Measurements from ENCODE around the gene LIMK2. TPM values are rescaled to one million over a fixed set of nuclear protein-coding genes. Genes with fewer than 3 reads are reported as not detected.
A peak's percentile ranks its signal among the peaks of the same experiment; 100 is the strongest.

The LIMK2 gene
- total RNA-seq, 1 experiment from 2014 or later: 27.9 TPM

DNA sequence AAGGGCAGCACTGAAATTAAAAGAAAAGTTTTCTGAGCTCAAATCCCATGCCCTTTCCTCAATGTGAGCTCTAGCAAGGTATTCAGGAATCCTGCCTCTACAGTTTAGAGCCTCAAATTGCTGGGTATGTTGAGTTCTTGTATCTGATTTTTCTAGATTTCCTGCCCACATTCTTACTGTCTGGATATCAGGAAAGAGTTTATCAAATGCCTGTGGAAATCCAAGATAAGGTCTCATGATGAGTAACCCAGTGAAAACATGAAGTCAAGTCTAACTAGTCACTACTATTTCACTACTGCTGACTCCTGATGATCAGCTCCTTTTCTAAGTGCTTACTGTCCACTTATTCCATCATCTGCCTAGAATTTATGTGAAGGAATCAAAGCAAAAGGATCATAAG is 29.8 kb downstream of the LIMK2 start:
- Histone ChIP-seq H3K9me3 (ENCODE audit: low read depth, low read length, poor library complexity, severe bottlenecking) (no peaks in the 10 kb centered on the region), H3K4me1 (ENCODE audit: insufficient read depth, low read length, poor library complexity, severe bottlenecking) (peaks cover 11% of the 10 kb centered on the region), H3K36me3 (ENCODE audit: insufficient read depth, low read length, poor library complexity, severe bottlenecking) (no peaks in the 10 kb centered on the region), H3K27me3 (replicated peaks; ENCODE audit: insufficient read depth, low read depth, low read length, poor library complexity) (no peaks in the 10 kb centered on the region), H3K27ac (ENCODE audit: low read depth, low read length, poor library complexity, severe bottlenecking) (no peak overlapping the region), H3K4me3 (ENCODE audit: low read depth, low read length, poor library complexity, severe bottlenecking) (no peak overlapping the region)
- no TSS peak for BruUV-seq (replicated peaks)
- ChIA-PET CTCF (interaction anchor here (0.5 kb wide), 1 partner anchor 484 kb away, joined by 3 read pairs; no protein-coding TSS in a partner anchor), POLR2A (ENCODE audit: low non-redundant PET) (no interaction called here)
- intact Hi-C loops (cut with micrococcal nuclease; ENCODE audit: unreplicated experiment): no loop called here
- DNase-seq (ENCODE audit: low spot score): no peak
- TF ChIP-seq, protein P1, sequence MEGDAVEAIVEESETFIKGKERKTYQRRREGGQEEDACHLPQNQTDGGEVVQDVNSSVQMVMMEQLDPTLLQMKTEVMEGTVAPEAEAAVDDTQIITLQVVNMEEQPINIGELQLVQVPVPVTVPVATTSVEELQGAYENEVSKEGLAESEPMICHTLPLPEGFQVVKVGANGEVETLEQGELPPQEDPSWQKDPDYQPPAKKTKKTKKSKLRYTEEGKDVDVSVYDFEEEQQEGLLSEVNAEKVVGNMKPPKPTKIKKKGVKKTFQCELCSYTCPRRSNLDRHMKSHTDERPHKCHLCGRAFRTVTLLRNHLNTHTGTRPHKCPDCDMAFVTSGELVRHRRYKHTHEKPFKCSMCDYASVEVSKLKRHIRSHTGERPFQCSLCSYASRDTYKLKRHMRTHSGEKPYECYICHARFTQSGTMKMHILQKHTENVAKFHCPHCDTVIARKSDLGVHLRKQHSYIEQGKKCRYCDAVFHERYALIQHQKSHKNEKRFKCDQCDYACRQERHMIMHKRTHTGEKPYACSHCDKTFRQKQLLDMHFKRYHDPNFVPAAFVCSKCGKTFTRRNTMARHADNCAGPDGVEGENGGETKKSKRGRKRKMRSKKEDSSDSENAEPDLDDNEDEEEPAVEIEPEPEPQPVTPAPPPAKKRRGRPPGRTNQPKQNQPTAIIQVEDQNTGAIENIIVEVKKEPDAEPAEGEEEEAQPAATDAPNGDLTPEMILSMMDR (conservative IDR thresholded peaks at IDR 0.05; ENCODE audit: low read depth, low read length): no peak
- no peak for TF ChIP-seq EZH2 (IDR thresholded peaks at IDR 0.05; ENCODE audit: borderline replicate concordance, low read depth, low read length, poor library complexity, severe bottlenecking)

DNA sequence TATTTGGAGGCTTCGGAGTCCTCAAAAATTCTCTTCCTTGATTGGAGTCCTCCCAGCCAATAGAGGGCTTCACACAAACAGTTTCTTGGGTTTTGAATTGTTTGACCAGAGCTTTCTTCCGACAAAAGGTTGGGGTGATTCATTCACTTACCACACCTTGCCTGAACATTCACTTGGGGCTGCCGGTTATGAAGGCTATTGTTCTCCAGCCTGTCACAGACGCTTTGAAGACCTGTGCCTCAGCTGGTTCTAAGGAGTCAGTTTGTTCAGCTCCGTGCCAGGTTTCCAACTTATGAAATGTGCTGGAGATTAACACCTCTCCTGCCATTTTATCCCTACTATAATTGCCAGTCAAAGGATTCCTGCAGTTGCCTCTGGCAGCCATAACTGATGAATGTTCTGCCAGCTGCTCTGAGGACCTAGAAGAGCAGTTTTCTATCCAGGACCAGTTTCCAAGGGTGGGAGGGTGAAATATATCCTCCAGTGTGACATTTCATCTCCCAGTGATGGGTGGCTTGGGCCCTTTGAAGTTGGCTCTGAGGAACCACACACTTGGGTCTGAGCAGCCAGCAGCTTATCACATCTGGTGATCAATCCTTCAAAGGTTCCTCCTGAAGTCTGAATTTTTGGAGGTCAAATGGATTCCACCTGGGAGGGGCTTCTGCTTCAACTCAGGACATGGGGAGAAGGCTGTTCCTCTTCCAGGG is 31.4 kb downstream of the LIMK2 start:
- peaks cover 11% of the 10 kb centered on the region for H3K4me1 ChIP-seq (ENCODE audit: insufficient read depth, low read length, poor library complexity, severe bottlenecking)
- BruUV-seq (replicated peaks): no TSS peak
- CTCF ChIA-PET: no interaction called here
- no peaks in the 10 kb centered on the region for H3K9me3 ChIP-seq (ENCODE audit: low read depth, low read length, poor library complexity, severe bottlenecking)
- intact Hi-C loops (cut with micrococcal nuclease; ENCODE audit: unreplicated experiment): no loop called here
- TF ChIP-seq EZH2 (IDR thresholded peaks at IDR 0.05; ENCODE audit: borderline replicate concordance, low read depth, low read length, poor library complexity, severe bottlenecking): no peak
- TF ChIP-seq, protein P1 (conservative IDR thresholded peaks at IDR 0.05; ENCODE audit: low read depth, low read length): no peak
- POLR2A ChIA-PET (ENCODE audit: low non-redundant PET): no interaction called here
- DNase-seq (ENCODE audit: low spot score): no peak
- no peak overlapping the region for H3K27ac ChIP-seq (ENCODE audit: low read depth, low read length, poor library complexity, severe bottlenecking)
- no peaks in the 10 kb centered on the region for H3K27me3 ChIP-seq (replicated peaks; ENCODE audit: insufficient read depth, low read depth, low read length, poor library complexity)
- H3K36me3 ChIP-seq (ENCODE audit: insufficient read depth, low read length, poor library complexity, severe bottlenecking): no peaks in the 10 kb centered on the region
- H3K4me3 ChIP-seq (ENCODE audit: low read depth, low read length, poor library complexity, severe bottlenecking): no peak overlapping the region

DNA sequence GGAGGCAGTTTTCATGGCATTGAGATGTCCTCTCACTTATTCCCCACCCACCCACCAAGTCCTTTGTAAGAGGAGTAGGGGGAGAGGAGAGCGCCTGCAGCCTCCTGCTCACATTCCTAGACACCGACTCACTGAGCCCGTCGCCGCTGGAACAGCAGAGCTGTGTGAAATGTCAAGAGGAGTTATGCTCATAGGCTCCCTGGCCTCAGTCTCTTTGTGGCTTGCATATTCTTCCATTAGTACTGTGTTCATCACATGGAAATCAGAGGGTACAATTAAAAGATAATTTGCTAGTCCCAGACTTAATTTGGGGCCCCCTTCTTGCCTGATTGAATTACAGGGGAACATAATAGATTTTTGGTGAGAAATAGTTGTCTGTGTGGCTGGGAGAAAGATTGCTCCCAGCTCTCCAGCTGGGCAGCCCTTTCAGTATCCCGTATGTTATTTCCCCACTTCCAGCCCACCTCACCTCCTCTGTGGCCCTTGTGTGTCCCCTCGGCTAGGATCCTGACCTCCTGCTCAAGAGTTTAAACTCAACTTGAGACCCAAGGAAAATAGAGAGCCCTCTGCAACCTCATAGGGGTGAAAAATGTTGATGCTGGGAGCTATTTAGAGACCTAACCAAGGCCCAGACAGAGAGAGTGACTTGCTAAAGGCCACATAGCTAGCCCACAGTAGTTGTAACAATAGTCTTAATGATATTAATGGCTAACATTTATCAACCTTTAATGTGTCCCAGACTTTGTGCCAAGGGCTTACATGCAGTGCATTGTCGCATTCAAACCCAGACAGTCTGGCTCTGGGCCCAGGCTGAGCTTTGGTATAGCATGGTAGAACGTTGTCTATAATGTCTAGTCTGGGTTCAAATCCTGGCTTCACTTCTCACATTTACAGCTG is 32.2 kb downstream of the LIMK2 start:
- Histone ChIP-seq H3K36me3 (ENCODE audit: insufficient read depth, low read length, poor library complexity, severe bottlenecking) (no peaks in the 10 kb centered on the region), H3K27ac (ENCODE audit: low read depth, low read length, poor library complexity, severe bottlenecking) (no peak overlapping the region), H3K9me3 (ENCODE audit: low read depth, low read length, poor library complexity, severe bottlenecking) (no peaks in the 10 kb centered on the region), H3K27me3 (replicated peaks; ENCODE audit: insufficient read depth, low read depth, low read length, poor library complexity) (no peaks in the 10 kb centered on the region), H3K4me3 (ENCODE audit: low read depth, low read length, poor library complexity, severe bottlenecking) (no peak overlapping the region), H3K4me1 (ENCODE audit: insufficient read depth, low read length, poor library complexity, severe bottlenecking) (peaks cover 11% of the 10 kb centered on the region)
- POLR2A ChIA-PET (ENCODE audit: low non-redundant PET): no interaction called here
- CTCF ChIA-PET: interaction anchor here (1.0 kb wide), 1 partner anchor 28 kb away, joined by 5 read pairs; no protein-coding TSS in a partner anchor
- BruUV-seq (replicated peaks): no TSS peak
- peak; percentile 64 for DNase-seq (ENCODE audit: low spot score)
- intact Hi-C loops (cut with micrococcal nuclease; ENCODE audit: unreplicated experiment): no loop called here
- TF ChIP-seq, protein P1 (conservative IDR thresholded peaks at IDR 0.05; ENCODE audit: low read depth, low read length): no peak
- no peak for TF ChIP-seq EZH2 (IDR thresholded peaks at IDR 0.05; ENCODE audit: borderline replicate concordance, low read depth, low read length, poor library complexity, severe bottlenecking)
